Measurements from ENCODE around the gene TAF3.
A peak's percentile ranks its signal among the peaks of the same experiment; 100 is the strongest.
"Not testable (repeated sequence)": the region's sequence is repeated elsewhere in the genome, so short reads cannot be mapped to it uniquely, and the experiment has no call there.

TAF3 gene

DNA sequence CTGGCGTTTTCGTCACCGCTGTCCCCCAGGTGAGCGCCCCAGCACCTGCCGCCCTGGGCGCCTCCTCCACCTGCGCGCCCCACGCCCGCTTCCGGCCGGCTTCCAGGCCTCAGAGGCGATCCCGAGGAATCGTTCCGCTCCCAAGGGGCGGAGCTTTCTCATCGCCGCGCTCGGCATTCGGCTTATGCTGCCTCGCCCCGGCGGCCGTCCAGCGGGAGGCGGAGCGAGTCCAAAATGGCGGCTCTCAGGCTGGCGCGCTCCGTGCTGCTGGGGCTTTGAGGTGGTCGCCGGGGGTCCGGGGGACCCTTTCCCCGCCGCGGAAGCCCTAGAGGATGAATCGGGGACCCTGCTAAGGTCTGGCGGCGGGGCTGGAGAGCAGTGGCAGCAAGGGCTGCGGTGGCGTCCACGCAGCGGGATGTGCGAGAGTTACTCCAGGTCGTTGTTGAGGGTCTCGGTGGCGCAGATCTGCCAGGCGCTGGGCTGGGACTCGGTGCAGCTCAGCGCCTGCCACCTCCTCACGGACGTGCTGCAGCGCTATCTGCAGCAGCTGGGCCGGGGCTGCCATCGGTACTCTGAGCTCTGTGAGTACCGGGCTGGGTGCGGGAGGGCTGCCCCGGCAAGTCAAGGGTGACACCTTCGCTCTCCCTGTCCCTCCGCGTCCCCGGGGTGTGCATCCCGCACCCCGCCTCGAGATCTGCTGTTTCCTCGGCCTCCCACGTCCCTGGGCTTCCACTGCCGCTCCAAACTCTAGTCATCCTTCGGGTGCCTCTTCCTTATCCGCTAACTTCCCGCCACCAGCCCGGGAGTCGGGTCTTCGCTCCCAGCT, at the start of gene TAF3:
TSS of gene TAF3 (plus strand) at position 211 of the 826 bp plus-strand sequence. CDS start at position 416, 205 bp downstream.
- Histone ChIP-seq H3K27me3 (ENCODE audit: control insufficient read depth, insufficient read depth, low read length) (no peaks in the 10 kb centered on the region), H3K4me1 (ENCODE audit: control insufficient read depth, insufficient read depth, low read length) (peaks cover 3% of the 10 kb centered on the region), H3K27ac (ENCODE audit: low read depth, low read length) (peak within 1 kb of the TSS; percentile 64), H3K4me3 (ENCODE audit: low read length) (peak within 1 kb of the TSS; percentile 96), H3K9ac (ENCODE audit: low read length) (peak within 1 kb of the TSS; percentile 61), H3K36me3 (ENCODE audit: control insufficient read depth, insufficient read depth, low read length) (no peaks in the 10 kb centered on the region)

GRCh38 chr10:7773845-7774801, 44.2 kb upstream of the TAF3 start:
- Histone ChIP-seq H3K9ac (ENCODE audit: low read length) (no peak overlapping the region), H3K36me3 (ENCODE audit: control insufficient read depth, insufficient read depth, low read length) (peaks cover 7% of the 10 kb centered on the region), H3K4me1 (ENCODE audit: control insufficient read depth, insufficient read depth, low read length) (no peaks in the 10 kb centered on the region), H3K4me3 (ENCODE audit: low read length) (no peak overlapping the region), H3K27ac (ENCODE audit: low read depth, low read length) (no peak overlapping the region), H3K27me3 (ENCODE audit: control insufficient read depth, insufficient read depth, low read length) (no peaks in the 10 kb centered on the region)

GRCh38 chr10:7776777-7777176, 41.5 kb upstream of the TAF3 start:
- H3K36me3 ChIP-seq (ENCODE audit: control insufficient read depth, insufficient read depth, low read length), result peaks cover 7% of the 10 kb centered on the region
- H3K4me3 ChIP-seq (ENCODE audit: low read length), result no peak overlapping the region
- no peaks in the 10 kb centered on the region for H3K4me1 ChIP-seq (ENCODE audit: control insufficient read depth, insufficient read depth, low read length)
- no peak overlapping the region for H3K9ac ChIP-seq (ENCODE audit: low read length)
- H3K27me3 ChIP-seq (ENCODE audit: control insufficient read depth, insufficient read depth, low read length), result no peaks in the 10 kb centered on the region
- no peak overlapping the region for H3K27ac ChIP-seq (ENCODE audit: low read depth, low read length)

DNA sequence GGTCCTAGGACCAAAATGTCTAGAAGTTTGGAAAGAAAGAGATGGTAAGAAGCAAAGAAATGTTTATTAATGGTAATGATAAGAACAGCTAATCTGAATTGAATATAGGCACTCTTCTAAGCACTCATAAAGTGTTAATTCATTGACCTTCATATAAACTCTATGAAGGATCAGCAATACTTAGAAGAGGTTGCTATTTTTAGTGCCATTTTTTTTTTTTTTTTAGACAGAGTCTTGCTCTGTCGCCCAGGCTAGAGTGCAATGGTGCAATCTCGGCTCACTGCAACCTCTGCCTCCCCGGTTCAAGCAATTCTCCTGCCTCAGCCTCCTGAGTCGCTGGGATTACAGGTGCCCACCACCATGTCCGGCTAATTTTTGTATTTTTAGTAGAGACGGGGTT, 36.1 kb upstream of the TAF3 start:
- not testable (repeated sequence) for H3K27ac ChIP-seq (ENCODE audit: low read depth, low read length); H3K4me1 ChIP-seq (ENCODE audit: control insufficient read depth, insufficient read depth, low read length); H3K36me3 ChIP-seq (ENCODE audit: control insufficient read depth, insufficient read depth, low read length); H3K27me3 ChIP-seq (ENCODE audit: control insufficient read depth, insufficient read depth, low read length); H3K4me3 ChIP-seq (ENCODE audit: low read length); H3K9ac ChIP-seq (ENCODE audit: low read length)

GRCh38 chr10:7786430-7786829, 31.9 kb upstream of the TAF3 start:
- H3K4me3 ChIP-seq (ENCODE audit: low read length), result no peak overlapping the region
- peaks cover 3% of the 10 kb centered on the region for H3K27me3 ChIP-seq (ENCODE audit: control insufficient read depth, insufficient read depth, low read length)
- no peak overlapping the region for H3K27ac ChIP-seq (ENCODE audit: low read depth, low read length)
- H3K4me1 ChIP-seq (ENCODE audit: control insufficient read depth, insufficient read depth, low read length), result peaks cover 23% of the 10 kb centered on the region
- no peak overlapping the region for H3K9ac ChIP-seq (ENCODE audit: low read length)
- no peaks in the 10 kb centered on the region for H3K36me3 ChIP-seq (ENCODE audit: control insufficient read depth, insufficient read depth, low read length)

GRCh38 chr10:7787150-7787856, 31.0 kb upstream of the TAF3 start:
- peaks cover 3% of the 10 kb centered on the region for H3K27me3 ChIP-seq (ENCODE audit: control insufficient read depth, insufficient read depth, low read length)
- no peaks in the 10 kb centered on the region for H3K36me3 ChIP-seq (ENCODE audit: control insufficient read depth, insufficient read depth, low read length)
- H3K9ac ChIP-seq (ENCODE audit: low read length), result peak overlapping the region; percentile 76
- peak overlapping the region; percentile 80 for H3K4me3 ChIP-seq (ENCODE audit: low read length)
- peak overlapping the region; percentile 31 for H3K27ac ChIP-seq (ENCODE audit: low read depth, low read length)
- H3K4me1 ChIP-seq (ENCODE audit: control insufficient read depth, insufficient read depth, low read length), result peaks cover 23% of the 10 kb centered on the region

GRCh38 chr10:7787857-7788638, 30.3 kb upstream of the TAF3 start, which contains the start of the genes ATP5F1C and KIN:
Gene ATP5F1C, plus strand, starts transcription at chr10:7788177. Its CDS starts 31 bp downstream, at chr10:7788208.
Gene KIN, minus strand, starts transcription at chr10:7787993. Its CDS starts 60 bp downstream, at chr10:7787933.
- H3K9ac ChIP-seq (ENCODE audit: low read length), result peak within 1 kb of the TSS; percentile 86
- H3K4me3 ChIP-seq (ENCODE audit: low read length), result peak within 1 kb of the TSS; percentile 89
- peak within 1 kb of the TSS; percentile 92 for H3K27ac ChIP-seq (ENCODE audit: low read depth, low read length)
- peaks cover 3% of the 10 kb centered on the region for H3K27me3 ChIP-seq (ENCODE audit: control insufficient read depth, insufficient read depth, low read length)
- no peaks in the 10 kb centered on the region for H3K36me3 ChIP-seq (ENCODE audit: control insufficient read depth, insufficient read depth, low read length)
- H3K4me1 ChIP-seq (ENCODE audit: control insufficient read depth, insufficient read depth, low read length), result peaks cover 23% of the 10 kb centered on the region

DNA sequence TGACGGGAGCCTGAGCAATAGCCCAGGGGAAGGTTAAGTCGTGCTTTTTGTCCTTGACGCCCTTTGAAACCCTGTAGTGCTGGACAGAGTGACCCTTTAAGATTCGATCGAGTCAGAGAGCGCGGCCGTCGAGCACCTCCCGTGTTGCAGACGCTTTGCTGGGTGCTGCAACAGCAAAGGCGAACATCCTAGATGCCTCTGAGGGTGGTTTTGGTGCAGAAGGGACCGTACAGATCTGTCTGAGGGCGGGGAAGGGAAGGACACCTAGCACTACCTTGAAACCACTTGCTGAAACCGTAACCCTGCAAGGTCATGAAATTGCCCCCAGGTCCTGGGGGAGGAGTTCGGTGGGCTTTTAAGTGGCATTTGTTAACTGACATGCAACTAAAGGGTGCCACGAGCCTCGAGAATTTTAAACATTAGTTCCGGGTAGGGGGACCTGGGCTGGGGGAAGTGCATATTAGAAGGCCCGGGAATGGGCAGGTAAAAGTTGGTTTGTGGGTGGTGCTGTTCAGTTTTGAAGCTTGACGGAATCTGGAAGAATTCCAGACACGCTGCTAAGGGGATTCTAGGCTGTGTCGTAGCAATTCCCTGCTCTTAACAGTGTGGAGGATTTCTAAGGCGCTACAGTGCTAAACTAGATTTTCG, 29.5 kb upstream of the TAF3 start:
- Histone ChIP-seq H3K4me3 (ENCODE audit: low read length) (peak overlapping the region; percentile 89), H3K9ac (ENCODE audit: low read length) (peak overlapping the region; percentile 86), H3K36me3 (ENCODE audit: control insufficient read depth, insufficient read depth, low read length) (no peaks in the 10 kb centered on the region), H3K27ac (ENCODE audit: low read depth, low read length) (peak overlapping the region; percentile 92), H3K4me1 (ENCODE audit: control insufficient read depth, insufficient read depth, low read length) (peaks cover 23% of the 10 kb centered on the region), H3K27me3 (ENCODE audit: control insufficient read depth, insufficient read depth, low read length) (peaks cover 3% of the 10 kb centered on the region)

DNA sequence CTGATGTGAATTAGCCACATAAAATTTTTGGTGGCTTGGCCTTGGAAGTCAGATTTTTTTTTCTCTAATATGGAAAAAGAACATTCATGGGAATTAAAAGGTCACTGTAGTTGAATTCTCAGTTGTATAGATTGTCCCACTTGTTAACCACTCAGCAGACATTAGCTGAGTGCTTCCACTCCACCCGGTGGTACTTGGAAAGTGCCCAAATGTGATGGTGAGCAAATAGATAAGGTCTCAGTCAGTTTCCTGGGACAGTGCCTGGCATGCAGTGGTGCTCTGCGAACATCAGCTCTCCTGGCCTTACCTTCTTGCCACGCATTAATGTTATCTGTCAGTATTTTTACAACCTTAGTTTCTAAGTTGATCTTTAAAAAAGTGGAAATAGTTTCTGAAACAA, 28.9 kb upstream of the TAF3 start:
- H3K27ac ChIP-seq (ENCODE audit: low read depth, low read length), result no peak overlapping the region
- no peaks in the 10 kb centered on the region for H3K36me3 ChIP-seq (ENCODE audit: control insufficient read depth, insufficient read depth, low read length)
- peak overlapping the region; percentile 89 for H3K4me3 ChIP-seq (ENCODE audit: low read length)
- H3K4me1 ChIP-seq (ENCODE audit: control insufficient read depth, insufficient read depth, low read length), result peaks cover 23% of the 10 kb centered on the region
- no peak overlapping the region for H3K9ac ChIP-seq (ENCODE audit: low read length)
- H3K27me3 ChIP-seq (ENCODE audit: control insufficient read depth, insufficient read depth, low read length), result peaks cover 3% of the 10 kb centered on the region

GRCh38 chr10:7792541-7792940, 25.8 kb upstream of the TAF3 start:
- Histone ChIP-seq H3K27me3 (ENCODE audit: control insufficient read depth, insufficient read depth, low read length) (peaks cover 3% of the 10 kb centered on the region), H3K4me3 (ENCODE audit: low read length) (no peak overlapping the region), H3K4me1 (ENCODE audit: control insufficient read depth, insufficient read depth, low read length) (peaks cover 15% of the 10 kb centered on the region), H3K36me3 (ENCODE audit: control insufficient read depth, insufficient read depth, low read length) (peaks cover 6% of the 10 kb centered on the region), H3K27ac (ENCODE audit: low read depth, low read length) (no peak overlapping the region), H3K9ac (ENCODE audit: low read length) (no peak overlapping the region)
